Left lung (tissue), 10 donors: ENCODE data around the gene AK2. TPM values are rescaled to one million over a fixed set of nuclear protein-coding genes. Genes with fewer than 3 reads are reported as not detected.

Experiments used
- ATAC-seq: fragments of 200-7000 bp; cut with Tn5 transposase; one replicate; pipeline ENCODE4 v1.9.1; 2020; ENCODE audit warnings: moderate library complexity
- DNase-seq, 4 donors: peaks; one replicate each; pipeline ENCODE4 v3.0.0-alpha.2; 2013 to 2020
- H3K27ac ChIP-seq, 2 donors: fragments of 200-600 bp; sonication (generic) in 1 of 2; one replicate each; pipeline versions ENCODE4 v1.5.0 to v1.8.0; 2020 to 2021
- H3K27me3 ChIP-seq, 2 donors: fragments of 200-600 bp; sonication (generic) in 1 of 2; one replicate each; pipeline versions ENCODE4 v1.5.0 to v1.8.0; 2020 to 2021
- H3K36me3 ChIP-seq, 2 donors: fragments of 200-600 bp; sonication (generic) in 1 of 2; one replicate each; pipeline versions ENCODE4 v1.5.0 to v1.8.0; 2020 to 2021
- H3K4me1 ChIP-seq, 2 donors: fragments of 200-600 bp; one replicate each; pipeline ENCODE4 v1.8.0; 2021
- H3K4me3 ChIP-seq, 2 donors: fragments of 200-600 bp; sonication (generic) in 1 of 2; one replicate each; pipeline versions ENCODE4 v1.5.0 to v1.8.0; 2020 to 2021; ENCODE audit warnings: mild to moderate bottlenecking in 1 of 2
- H3K9me3 ChIP-seq, 2 donors: fragments of 200-600 bp; sonication (generic) in 1 of 2; one replicate each; pipeline versions ENCODE4 v1.5.0 to v1.8.0; 2020 to 2021
- CTCF ChIP-seq, 2 donors: fragments of 200-600 bp; sonication (generic) in 1 of 2; IDR thresholded peaks; one replicate each; pipeline versions ENCODE4 v1.5.0 to v1.8.0; 2021; ENCODE audit warnings: antibody characterized with exemption in 2 of 2
- intact Hi-C, 2 donors: fragments of 100-400 bp; cut with DNase I; formaldehyde crosslinking; loops; one replicate each; pipeline versions ENCODE4 v1.11.2 to v1.14.2; 2022
- polyA plus RNA-seq, 6 donors: library from polyadenylated mRNA; unstranded; fragments of 120-200 nt; gene quantifications; one replicate each; pipeline ENCODE4 v1.2.1, GENCODE V29; 2013; ENCODE audit not compliant: insufficient read length in 6 of 6
- total RNA-seq, 2 donors: library from RNA; stranded (reverse); fragmentation: NEBNext Ultra II Directional; extraction: Animal tissue kit (Norgen Biotek cat#: 25700); gene quantifications; one replicate each; pipeline ENCODE4 v1.2.1, GENCODE V29; 2021
- donor health status: DM: no; HTN: yes; CAD: no.
- donor health status: DM: no; HTN: no; CAD: no.

Gene AK2
- total and polyA plus RNA-seq, 8 donors, result 119 to 188 (median 165) TPM

GRCh38 chr1:32992489-32993323 lies 44.0 kb downstream of the AK2 start:
- H3K27me3 ChIP-seq, result no peaks in the 10 kb centered on the region
- no peak overlapping the region for H3K4me3 ChIP-seq
- DNase-seq (peak in 3 of 4 donors; percentile 69 to 95 (median 93)), ATAC-seq (peak; percentile 93)
- H3K27ac ChIP-seq, result peak overlapping the region; percentile 84 to 96
- TF ChIP-seq CTCF (IDR thresholded peaks at IDR 0.05), result no peak
- H3K9me3 ChIP-seq, result no peaks in the 10 kb centered on the region
- H3K36me3 ChIP-seq, result no peaks in the 10 kb centered on the region
- H3K4me1 ChIP-seq, result peaks cover 41 to 98% of the 10 kb centered on the region in 2 donors
- intact Hi-C loops, result no loop called here

GRCh38 chr1:32991819-32992488 lies 44.7 kb downstream of the AK2 start:
- H3K9me3 ChIP-seq, result no peaks in the 10 kb centered on the region
- ATAC-seq, result no peak
- no peak overlapping the region for H3K4me3 ChIP-seq
- H3K27me3 ChIP-seq, result no peaks in the 10 kb centered on the region
- H3K4me1 ChIP-seq, result peaks cover 39 to 94% of the 10 kb centered on the region in 2 donors
- H3K36me3 ChIP-seq, result no peaks in the 10 kb centered on the region
- intact Hi-C loops, result no loop called here
- no peak for TF ChIP-seq CTCF (IDR thresholded peaks at IDR 0.05)
- peak overlapping the region; percentile 84 to 96 for H3K27ac ChIP-seq
- DNase-seq, result peak in 1 of 4 donors; percentile 73

- intact Hi-C loops, result no loop called here
Measured at GRCh38 chr1:32991386-32991785, 45.3 kb downstream of the AK2 start.

GRCh38 chr1:32990887-32991286 lies 45.8 kb downstream of the AK2 start:
- H3K4me3 ChIP-seq, result no peak overlapping the region
- ATAC-seq (no peak), DNase-seq (no peak)
- peak overlapping the region; percentile 44 to 96 for H3K27ac ChIP-seq
- no peaks in the 10 kb centered on the region for H3K27me3 ChIP-seq
- H3K4me1 ChIP-seq, result peaks cover 39 to 90% of the 10 kb centered on the region in 2 donors
- intact Hi-C loops, result no loop called here
- H3K36me3 ChIP-seq, result no peaks in the 10 kb centered on the region
- no peak for TF ChIP-seq CTCF (IDR thresholded peaks at IDR 0.05)
- H3K9me3 ChIP-seq, result no peaks in the 10 kb centered on the region

More at GRCh38 chr1:32991386-32991785, 45.3 kb downstream of the AK2 start:
- ATAC-seq, result no peak
- no peaks in the 10 kb centered on the region for H3K36me3 ChIP-seq
- peaks cover 39 to 93% of the 10 kb centered on the region in 2 donors for H3K4me1 ChIP-seq
- H3K4me3 ChIP-seq, result no peak overlapping the region
- no peaks in the 10 kb centered on the region for H3K27me3 ChIP-seq
- no peak for TF ChIP-seq CTCF (IDR thresholded peaks at IDR 0.05)
- no peak for DNase-seq
- H3K27ac ChIP-seq, result peak overlapping the region; percentile 84 to 96
- H3K9me3 ChIP-seq, result no peaks in the 10 kb centered on the region
